GM12865 (cell line): ENCODE data around the gene BCO2.

Source experiments
- DNase-seq: peaks from one replicate; pipeline ENCODE4 v3.0.0; 2010; ENCODE audit warnings: low read depth
- H3K4me3 ChIP-seq: 2 replicates; pipeline ENCODE4 v1.5.1; 2011; ENCODE audit warnings: mild to moderate bottlenecking, low read depth, low read length, control low read depth
- TF ChIP-seq, protein P1 (sequence below): IDR thresholded peaks from 2 replicates; pipeline ENCODE4 v1.5.1; 2011; ENCODE audit warnings: low read length, control low read depth, low read depth, inconsistent platforms; ENCODE audit not compliant: insufficient read depth; ENCODE audit errors: missing control alignments

The BCO2 gene

DNA sequence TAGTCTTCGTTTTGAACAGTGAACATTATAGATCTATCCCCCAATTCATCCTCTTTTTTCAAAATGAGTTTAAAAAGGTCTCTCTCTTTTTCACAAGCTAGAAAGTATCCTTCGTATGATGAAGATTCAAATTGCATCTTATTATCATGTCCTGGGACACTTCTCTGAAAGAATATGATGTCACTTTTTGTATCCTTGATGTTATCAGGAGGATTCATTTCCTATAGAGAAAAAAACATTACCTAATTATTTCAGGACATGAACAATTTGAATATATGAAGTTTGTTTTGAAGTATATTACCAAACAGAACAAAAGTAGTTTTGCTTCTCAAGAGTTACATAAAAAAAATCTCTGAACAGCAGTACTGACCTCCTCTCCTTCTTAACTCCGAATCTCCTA, 31.7 kb upstream of the BCO2 start:
- TF ChIP-seq, protein P1, sequence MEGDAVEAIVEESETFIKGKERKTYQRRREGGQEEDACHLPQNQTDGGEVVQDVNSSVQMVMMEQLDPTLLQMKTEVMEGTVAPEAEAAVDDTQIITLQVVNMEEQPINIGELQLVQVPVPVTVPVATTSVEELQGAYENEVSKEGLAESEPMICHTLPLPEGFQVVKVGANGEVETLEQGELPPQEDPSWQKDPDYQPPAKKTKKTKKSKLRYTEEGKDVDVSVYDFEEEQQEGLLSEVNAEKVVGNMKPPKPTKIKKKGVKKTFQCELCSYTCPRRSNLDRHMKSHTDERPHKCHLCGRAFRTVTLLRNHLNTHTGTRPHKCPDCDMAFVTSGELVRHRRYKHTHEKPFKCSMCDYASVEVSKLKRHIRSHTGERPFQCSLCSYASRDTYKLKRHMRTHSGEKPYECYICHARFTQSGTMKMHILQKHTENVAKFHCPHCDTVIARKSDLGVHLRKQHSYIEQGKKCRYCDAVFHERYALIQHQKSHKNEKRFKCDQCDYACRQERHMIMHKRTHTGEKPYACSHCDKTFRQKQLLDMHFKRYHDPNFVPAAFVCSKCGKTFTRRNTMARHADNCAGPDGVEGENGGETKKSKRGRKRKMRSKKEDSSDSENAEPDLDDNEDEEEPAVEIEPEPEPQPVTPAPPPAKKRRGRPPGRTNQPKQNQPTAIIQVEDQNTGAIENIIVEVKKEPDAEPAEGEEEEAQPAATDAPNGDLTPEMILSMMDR: no peak
- H3K4me3 ChIP-seq: no peak overlapping the region
- no peak for DNase-seq

DNA sequence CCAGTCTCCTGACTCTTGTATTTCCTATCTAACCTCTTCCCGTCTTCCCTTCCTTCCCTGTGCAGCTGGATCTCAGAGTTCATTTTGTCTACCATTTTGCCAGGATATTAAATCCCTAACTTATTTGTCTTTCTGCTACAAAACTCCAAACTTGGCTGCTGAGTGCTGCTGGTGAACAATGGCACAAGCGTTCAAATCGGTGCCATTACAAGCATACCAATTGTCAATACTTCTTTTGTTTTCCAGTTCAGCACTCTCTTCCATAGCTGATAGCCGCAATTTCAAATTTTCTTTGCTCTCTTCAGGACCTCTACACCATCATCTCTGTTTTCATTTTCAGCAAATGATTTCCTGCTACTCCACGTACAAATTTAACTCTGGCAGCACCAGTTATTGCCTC, 24.8 kb upstream of the BCO2 start:
- H3K4me3 ChIP-seq: no peak overlapping the region
- no peak for DNase-seq
- TF ChIP-seq, protein P1: no peak

DNA sequence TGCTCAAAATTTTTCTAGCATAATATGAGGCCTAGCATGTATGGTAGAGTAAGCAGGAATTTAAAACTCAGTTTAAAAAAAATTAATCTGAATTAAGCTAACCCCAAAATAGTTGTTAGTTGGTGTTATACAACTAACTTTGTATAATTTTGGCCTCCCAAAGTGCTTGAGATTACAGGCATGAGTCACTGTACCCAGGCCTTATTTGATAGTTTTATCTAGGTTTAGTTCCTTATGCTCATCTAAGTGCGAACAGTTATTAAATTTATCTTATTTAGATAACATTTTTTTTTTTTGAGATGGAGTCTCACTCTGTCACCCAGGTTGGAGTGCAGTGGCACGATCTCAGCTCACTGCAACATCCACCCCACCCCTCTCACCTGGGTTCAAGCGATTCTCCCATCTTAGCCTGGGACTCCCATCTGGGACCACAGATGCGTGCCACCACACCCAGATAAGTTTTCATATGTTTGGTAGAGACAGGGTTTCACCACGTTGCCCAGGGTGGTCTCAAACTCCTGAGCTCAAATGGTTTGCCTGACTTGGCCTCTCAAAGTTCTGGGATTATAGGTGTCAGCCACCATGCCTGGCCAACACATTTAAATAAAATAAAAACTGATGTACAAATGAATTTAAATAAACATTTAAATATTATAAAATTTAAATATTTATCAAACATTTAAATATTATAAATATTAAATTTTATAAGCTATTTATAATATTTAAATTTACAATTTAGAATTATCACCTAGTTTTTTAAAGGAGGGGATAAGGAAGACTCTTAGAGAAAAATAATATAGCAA, 19.0 kb upstream of the BCO2 start:
- TF ChIP-seq, protein P1: no peak
- DNase-seq: no peak

DNA sequence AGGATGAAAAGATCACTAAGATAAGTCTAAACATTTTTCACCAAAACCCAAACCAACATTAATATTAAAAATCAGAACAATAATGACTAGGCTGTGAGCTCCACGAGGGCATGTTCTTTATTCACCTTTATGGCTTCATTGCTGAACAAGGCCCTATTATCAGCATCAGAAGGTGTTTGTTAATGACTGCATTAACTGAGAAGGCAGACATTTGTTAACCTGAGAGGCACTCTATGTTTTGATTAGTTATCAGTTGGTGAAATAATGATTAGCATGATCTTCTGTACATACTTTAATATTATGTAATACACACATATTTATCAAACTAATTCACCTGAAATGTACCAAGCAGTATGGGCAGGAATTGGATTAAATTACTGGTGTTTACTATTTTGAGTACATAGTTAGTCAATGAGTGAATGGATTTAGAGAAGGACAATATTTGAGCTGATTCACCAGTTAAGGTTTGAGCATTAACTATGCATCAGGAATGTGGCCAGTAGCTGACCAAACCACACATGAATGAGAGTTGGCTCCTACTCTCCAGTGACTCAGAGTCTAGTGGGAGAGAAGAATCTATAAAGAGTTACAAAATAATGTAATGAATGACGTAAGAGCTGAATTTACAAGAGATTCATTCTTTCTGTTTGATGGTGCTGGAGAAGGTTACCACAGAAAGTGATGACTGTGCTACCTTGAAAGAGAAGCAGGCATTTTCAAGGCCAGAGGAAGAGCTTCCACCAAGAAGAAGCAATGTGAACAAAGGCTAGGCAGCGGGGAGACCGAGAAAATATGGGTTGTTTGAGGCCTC, 18.2 kb upstream of the BCO2 start:
- H3K4me3 ChIP-seq: no peak overlapping the region
- no peak for DNase-seq
- TF ChIP-seq, protein P1: no peak

More for the DNA sequence above, 19.0 kb upstream of the BCO2 start:
- no peak overlapping the region for H3K4me3 ChIP-seq

DNA sequence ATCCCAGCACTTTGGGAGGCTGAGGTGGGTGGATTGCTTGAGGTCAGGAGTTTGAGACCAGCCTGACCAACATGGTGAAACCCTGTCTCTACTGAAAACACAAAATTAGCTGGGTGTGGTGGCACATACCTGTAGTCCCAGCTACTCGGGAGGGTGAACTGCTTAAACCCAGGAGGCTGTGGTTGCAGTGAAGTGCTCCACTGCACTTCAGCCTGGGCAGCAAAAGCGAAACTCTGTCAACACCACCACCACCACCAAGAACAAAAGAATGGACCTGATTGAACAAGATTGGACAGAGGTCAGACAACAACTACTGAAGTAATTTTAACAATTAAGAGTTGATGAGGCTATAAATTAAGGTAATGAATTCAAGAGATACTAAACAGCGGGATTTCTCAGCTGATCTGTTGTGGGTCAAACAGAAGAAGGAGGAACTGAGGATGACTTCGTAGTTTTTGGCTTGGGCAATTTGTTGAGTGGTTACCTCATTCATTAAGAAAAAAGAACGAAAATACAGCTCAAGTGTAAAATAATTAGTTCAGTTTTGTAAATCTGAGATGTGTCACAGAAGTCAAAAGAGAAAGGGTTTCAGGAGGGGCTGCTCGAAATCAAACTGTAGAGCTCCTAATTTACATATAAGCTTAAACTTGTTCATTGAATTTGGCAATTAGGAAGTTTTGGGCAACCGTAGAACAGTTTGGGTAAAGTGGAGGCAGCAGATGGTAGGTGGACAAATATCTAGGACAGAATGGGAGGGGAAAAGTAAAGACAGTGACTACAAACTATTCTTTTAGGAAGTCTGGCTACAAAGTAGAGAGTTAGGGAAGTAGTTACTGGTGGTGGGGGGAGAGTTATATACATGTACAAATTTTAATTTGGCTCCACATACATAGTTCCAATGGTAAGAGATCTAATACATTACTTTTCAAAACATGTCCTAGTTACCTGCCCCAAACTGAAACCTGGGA, 15.9 kb upstream of the BCO2 start:
- TF ChIP-seq, protein P1: no peak
- H3K4me3 ChIP-seq: no peak overlapping the region
- peak; percentile 49 for DNase-seq

DNA sequence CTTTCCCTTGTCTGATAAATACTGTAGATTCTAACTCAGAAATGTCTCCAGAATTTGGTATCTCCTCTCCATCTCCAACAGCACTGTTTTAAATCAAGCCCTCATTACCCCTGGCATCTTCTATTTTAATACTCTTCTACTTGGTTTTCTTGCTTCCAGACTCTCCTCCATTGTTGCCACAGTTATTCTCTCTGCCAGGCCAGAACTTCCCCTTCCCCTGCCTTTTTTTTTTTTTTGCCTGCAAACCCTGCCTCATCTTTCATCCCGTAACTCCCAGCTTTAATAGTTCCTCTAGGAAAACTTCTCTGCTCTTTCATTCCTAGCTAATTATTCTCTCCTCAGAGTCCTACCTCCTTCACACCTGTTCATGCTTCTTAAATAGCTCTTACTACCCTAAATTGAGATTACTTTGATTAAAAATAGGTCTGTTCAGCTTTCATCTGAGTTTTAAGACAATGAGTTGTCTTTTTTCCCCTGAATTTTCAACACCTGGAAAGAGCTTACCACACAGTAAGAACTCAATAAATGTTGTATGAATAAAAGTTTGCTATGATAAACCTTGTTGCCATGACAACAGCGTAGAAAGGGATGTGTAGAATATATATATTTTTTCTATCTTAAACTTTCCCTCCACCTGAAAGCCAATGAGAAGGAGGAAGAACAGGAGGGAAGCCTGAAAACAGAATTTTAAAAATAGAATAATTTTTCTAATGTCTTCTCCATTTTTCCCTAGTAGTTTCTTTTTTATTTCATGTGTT, 15.0 kb upstream of the BCO2 start:
- TF ChIP-seq, protein P1: no peak
- no peak overlapping the region for H3K4me3 ChIP-seq
- no peak for DNase-seq
